ENCODE results near the gene PAOX.

Gene PAOX

GRCh38 chr10:133388236-133388972 is 9.3 kb downstream of the PAOX start:
- DNase-seq (ENCODE audit: low spot score) = no peak

- DNase-seq (ENCODE audit: low spot score) = no peak
Observed at GRCh38 chr10:133388973-133389818, 10.1 kb downstream of the PAOX start.

- DNase-seq (ENCODE audit: low spot score) = no peak
Observed at GRCh38 chr10:133390597-133391248, 11.7 kb downstream of the PAOX start.

- no peak for DNase-seq (ENCODE audit: low spot score)
Observed at GRCh38 chr10:133391249-133391635, 12.2 kb downstream of the PAOX start.

- no peak for DNase-seq (ENCODE audit: low spot score)
Observed at GRCh38 chr10:133391761-133392518, 12.9 kb downstream of the PAOX start.

- DNase-seq (ENCODE audit: low spot score) = no peak
Observed at GRCh38 chr10:133393401-133394063, 14.5 kb downstream of the PAOX start.

- peak; percentile 92 for DNase-seq (ENCODE audit: low spot score)
Observed at GRCh38 chr10:133394064-133394663, 15.1 kb downstream of the PAOX start, which contains the start of gene MTG1. MTG1 (plus strand) TSS chr10:133394157; CDS start chr10:133394221, 64 bp downstream.

GRCh38 chr10:133394801-133395221 is 15.7 kb downstream of the PAOX start:
- DNase-seq (ENCODE audit: low spot score) = no peak

- no peak for DNase-seq (ENCODE audit: low spot score)
Observed at GRCh38 chr10:133396035-133396624, 17.1 kb downstream of the PAOX start.

- DNase-seq (ENCODE audit: low spot score) = no peak
Observed at GRCh38 chr10:133397938-133398337, 18.9 kb downstream of the PAOX start.

GRCh38 chr10:133399123-133399601 is 20.1 kb downstream of the PAOX start:
- DNase-seq (ENCODE audit: low spot score) = no peak

GRCh38 chr10:133400624-133401424 is 21.8 kb downstream of the PAOX start:
- no peak for DNase-seq (ENCODE audit: low spot score)

GRCh38 chr10:133401500-133401899 is 22.4 kb downstream of the PAOX start:
- DNase-seq (ENCODE audit: low spot score) = no peak

GRCh38 chr10:133401981-133402725 is 23.1 kb downstream of the PAOX start:
- no peak for DNase-seq (ENCODE audit: low spot score)

GRCh38 chr10:133403359-133403758 is 24.3 kb downstream of the PAOX start:
- DNase-seq (ENCODE audit: low spot score) = no peak

- no peak for DNase-seq (ENCODE audit: low spot score)
Observed at GRCh38 chr10:133403784-133404183, 24.7 kb downstream of the PAOX start.

GRCh38 chr10:133405272-133405671 is 26.2 kb downstream of the PAOX start:
- no peak for DNase-seq (ENCODE audit: low spot score)

- no peak for DNase-seq (ENCODE audit: low spot score)
Observed at GRCh38 chr10:133405844-133406527, 26.9 kb downstream of the PAOX start.

Measured in pons (tissue), 1 donor.